GM10248 (cell line): ENCODE results near the gene THAP11.
"Not testable (repeated sequence)": the region's sequence is repeated elsewhere in the genome, so short reads cannot be mapped to it uniquely, and the experiment has no call there.

Experiments
- CTCF ChIA-PET: fragments of 300-600 bp; sonication (Branson Sonifier 250); formaldehyde crosslinking; extraction: SDS; loops from one replicate; lab custom pipeline; 2021; ENCODE audit warnings: antibody characterized with exemption; lab: Yijun Ruan, JAX
- POLR2A ChIA-PET: fragments of 350-650 bp; sonication (Branson Sonifier 250); formaldehyde crosslinking; extraction: SDS; loops from one replicate; lab custom pipeline; 2020; ENCODE audit warnings: antibody characterized with exemption; lab: Yijun Ruan, JAX
- DNase-seq: peaks from one replicate; pipeline ENCODE4 v3.0.0; 2012; ENCODE audit errors: extremely low spot score
- CTCF ChIP-seq: IDR thresholded peaks from 2 replicates; pipeline ENCODE4 v1.5.1; 2012; ENCODE audit warnings: mild to moderate bottlenecking, low read depth; ENCODE audit errors: extremely low read depth, missing control alignments, control extremely low read depth

Gene THAP11

GRCh38 chr16:67862623-67863583 is 20.8 kb downstream of the THAP11 start:
- no peak for DNase-seq
- TF ChIP-seq CTCF = no peak
- CTCF ChIA-PET = interaction anchor here (0.9 to 7.8 kb wide), 9 partner anchors 9 to 342 kb away, joined by 3 to 53 read pairs (median 5); partner anchors contain the start of genes CENPT, NRN1L and NUTF2
- POLR2A ChIA-PET = interaction anchor here (1.4 kb wide), 1 partner anchor 16 kb away, joined by 3 read pairs; no protein-coding TSS in a partner anchor

GRCh38 chr16:67864044-67864443 is 21.9 kb downstream of the THAP11 start:
- CTCF ChIA-PET = interaction anchor here (0.9 to 7.8 kb wide), 4 partner anchors 12 to 343 kb away, joined by 3 to 53 read pairs (median 4); partner anchors contain the start of genes CENPT and NUTF2
- DNase-seq, POLR2A ChIA-PET: not testable (repeated sequence)

- ChIA-PET POLR2A (no interaction called here), CTCF (interaction anchor here (1.4 to 7.8 kb wide), 3 partner anchors 31 to 192 kb away, joined by 4 to 53 read pairs (median 9); no protein-coding TSS in a partner anchor)
- TF ChIP-seq CTCF = no peak
- no peak for DNase-seq
Observed at GRCh38 chr16:67864594-67864993, 22.5 kb downstream of the THAP11 start.

GRCh38 chr16:67865318-67865717 is 23.2 kb downstream of the THAP11 start:
- POLR2A ChIA-PET = interaction anchor here (0.6 to 0.7 kb wide), 2 partner anchors 103 to 446 kb away, joined by 3 to 4 read pairs; partner anchors contain the start of genes PRMT7, SLC12A4 and SLC7A6OS

GRCh38 chr16:67868290-67868689 is 26.2 kb downstream of the THAP11 start:
- TF ChIP-seq CTCF = no peak
- ChIA-PET POLR2A (no interaction called here), CTCF (interaction anchor here (0.9 to 3.2 kb wide), 4 partner anchors 11 to 20 kb away, joined by 3 to 12 read pairs (median 5); no protein-coding TSS in a partner anchor)
- no peak for DNase-seq

More at GRCh38 chr16:67865318-67865717, 23.2 kb downstream of the THAP11 start:
- peak; percentile 42 for TF ChIP-seq CTCF
- CTCF ChIA-PET = interaction anchor here (1.4 to 7.8 kb wide), 5 partner anchors 27 to 345 kb away, joined by 3 to 53 read pairs (median 4); no protein-coding TSS in a partner anchor
- DNase-seq = no peak

GRCh38 chr16:67869653-67870052 is 27.5 kb downstream of the THAP11 start:
- TF ChIP-seq CTCF = no peak
- POLR2A ChIA-PET = no interaction called here
- DNase-seq = no peak
- CTCF ChIA-PET = interaction anchor here (1.1 kb wide), 1 partner anchor 53 kb away, joined by 4 read pairs; no protein-coding TSS in a partner anchor
